ENCODE results near the gene CX3CL1. TPM values are rescaled to one million over a fixed set of nuclear protein-coding genes. Genes with fewer than 3 reads are reported as not detected.
A peak's percentile ranks its signal among the peaks of the same experiment; 100 is the strongest.

Gene CX3CL1
- total RNA-seq, 1 donor from 2014 or later = 47.9 TPM

DNA sequence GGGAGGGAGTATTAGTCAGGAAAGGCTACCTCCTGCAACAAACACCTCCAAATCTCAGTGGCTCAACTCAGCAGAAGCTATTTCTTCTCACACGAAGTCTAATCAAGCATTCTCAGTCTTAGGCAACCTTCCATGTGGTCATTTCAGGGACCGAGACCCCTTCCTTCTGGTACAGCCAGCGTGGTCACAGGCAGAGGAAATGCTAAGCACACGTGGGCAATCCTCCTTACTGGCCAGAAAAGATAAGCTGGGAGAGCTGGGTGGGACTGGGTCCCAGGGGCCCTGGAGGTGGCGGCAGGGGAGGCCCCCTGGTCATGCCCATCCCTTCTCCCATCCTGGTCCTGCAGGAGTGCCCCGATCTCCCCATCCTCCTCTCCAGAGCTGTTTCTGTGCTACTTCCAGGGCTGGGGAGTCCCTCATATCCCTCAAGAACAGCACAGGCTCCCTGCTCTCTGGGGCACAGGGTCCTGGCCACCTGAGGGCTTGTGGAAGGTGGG lies 5.7 kb upstream of the CX3CL1 start:
- Mint-ChIP-seq H3K27ac (ENCODE audit: unreplicated experiment) (no peak overlapping the region), H3K27me3 (ENCODE audit: low read depth) (peaks cover 34% of the 10 kb centered on the region), H3K4me1 (ENCODE audit: low read depth) (no peaks in the 10 kb centered on the region), H3K9me3 (ENCODE audit: low read depth) (no peaks in the 10 kb centered on the region), H3K36me3 (ENCODE audit: low read depth) (peaks cover 2% of the 10 kb centered on the region), H3K4me3 (ENCODE audit: unreplicated experiment) (no peak overlapping the region)
- DNase-seq (ENCODE audit: low spot score) = peak; percentile 54
- TF ChIP-seq, protein P1, sequence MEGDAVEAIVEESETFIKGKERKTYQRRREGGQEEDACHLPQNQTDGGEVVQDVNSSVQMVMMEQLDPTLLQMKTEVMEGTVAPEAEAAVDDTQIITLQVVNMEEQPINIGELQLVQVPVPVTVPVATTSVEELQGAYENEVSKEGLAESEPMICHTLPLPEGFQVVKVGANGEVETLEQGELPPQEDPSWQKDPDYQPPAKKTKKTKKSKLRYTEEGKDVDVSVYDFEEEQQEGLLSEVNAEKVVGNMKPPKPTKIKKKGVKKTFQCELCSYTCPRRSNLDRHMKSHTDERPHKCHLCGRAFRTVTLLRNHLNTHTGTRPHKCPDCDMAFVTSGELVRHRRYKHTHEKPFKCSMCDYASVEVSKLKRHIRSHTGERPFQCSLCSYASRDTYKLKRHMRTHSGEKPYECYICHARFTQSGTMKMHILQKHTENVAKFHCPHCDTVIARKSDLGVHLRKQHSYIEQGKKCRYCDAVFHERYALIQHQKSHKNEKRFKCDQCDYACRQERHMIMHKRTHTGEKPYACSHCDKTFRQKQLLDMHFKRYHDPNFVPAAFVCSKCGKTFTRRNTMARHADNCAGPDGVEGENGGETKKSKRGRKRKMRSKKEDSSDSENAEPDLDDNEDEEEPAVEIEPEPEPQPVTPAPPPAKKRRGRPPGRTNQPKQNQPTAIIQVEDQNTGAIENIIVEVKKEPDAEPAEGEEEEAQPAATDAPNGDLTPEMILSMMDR (IDR thresholded peaks at IDR 0.05) = no peak

DNA sequence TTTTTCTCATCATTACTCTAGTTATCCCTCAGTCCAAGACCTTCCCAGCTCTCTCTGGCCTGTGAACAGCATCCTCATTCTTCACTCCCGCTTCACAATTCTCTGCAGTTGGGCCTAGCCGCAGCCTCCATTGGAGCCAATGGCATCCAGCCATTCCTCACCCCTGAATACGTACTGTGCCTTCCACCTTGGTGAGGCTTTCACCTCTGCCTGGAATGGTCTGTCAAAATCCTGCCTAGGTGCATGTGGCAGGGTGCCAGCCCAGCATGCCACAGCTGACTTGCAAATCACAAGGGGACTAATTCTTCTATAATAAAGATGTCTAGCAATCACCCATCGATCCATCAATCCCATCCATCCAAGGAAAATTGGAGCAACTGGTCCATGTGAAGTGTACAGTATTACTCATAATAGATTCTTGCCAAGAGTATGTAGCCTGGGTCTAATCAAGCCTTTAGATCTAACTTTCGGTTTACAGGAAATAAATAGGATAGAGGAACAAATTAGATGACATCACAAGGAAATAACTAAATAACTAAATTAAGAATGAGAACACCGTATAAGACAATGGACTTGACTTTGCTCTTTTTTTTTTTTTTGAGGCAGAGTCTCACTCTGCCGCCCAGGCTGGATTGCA lies 5.1 kb upstream of the CX3CL1 start:
- Mint-ChIP-seq H3K4me3 (ENCODE audit: unreplicated experiment) (no peak overlapping the region), H3K27ac (ENCODE audit: unreplicated experiment) (no peak overlapping the region), H3K4me1 (ENCODE audit: low read depth) (peaks cover 3% of the 10 kb centered on the region), H3K9me3 (ENCODE audit: low read depth) (no peaks in the 10 kb centered on the region), H3K36me3 (ENCODE audit: low read depth) (peaks cover 2% of the 10 kb centered on the region), H3K27me3 (ENCODE audit: low read depth) (peaks cover 34% of the 10 kb centered on the region)
- DNase-seq (ENCODE audit: low spot score) = peak; percentile 33
- TF ChIP-seq, protein P1 (IDR thresholded peaks at IDR 0.05) = no peak

DNA sequence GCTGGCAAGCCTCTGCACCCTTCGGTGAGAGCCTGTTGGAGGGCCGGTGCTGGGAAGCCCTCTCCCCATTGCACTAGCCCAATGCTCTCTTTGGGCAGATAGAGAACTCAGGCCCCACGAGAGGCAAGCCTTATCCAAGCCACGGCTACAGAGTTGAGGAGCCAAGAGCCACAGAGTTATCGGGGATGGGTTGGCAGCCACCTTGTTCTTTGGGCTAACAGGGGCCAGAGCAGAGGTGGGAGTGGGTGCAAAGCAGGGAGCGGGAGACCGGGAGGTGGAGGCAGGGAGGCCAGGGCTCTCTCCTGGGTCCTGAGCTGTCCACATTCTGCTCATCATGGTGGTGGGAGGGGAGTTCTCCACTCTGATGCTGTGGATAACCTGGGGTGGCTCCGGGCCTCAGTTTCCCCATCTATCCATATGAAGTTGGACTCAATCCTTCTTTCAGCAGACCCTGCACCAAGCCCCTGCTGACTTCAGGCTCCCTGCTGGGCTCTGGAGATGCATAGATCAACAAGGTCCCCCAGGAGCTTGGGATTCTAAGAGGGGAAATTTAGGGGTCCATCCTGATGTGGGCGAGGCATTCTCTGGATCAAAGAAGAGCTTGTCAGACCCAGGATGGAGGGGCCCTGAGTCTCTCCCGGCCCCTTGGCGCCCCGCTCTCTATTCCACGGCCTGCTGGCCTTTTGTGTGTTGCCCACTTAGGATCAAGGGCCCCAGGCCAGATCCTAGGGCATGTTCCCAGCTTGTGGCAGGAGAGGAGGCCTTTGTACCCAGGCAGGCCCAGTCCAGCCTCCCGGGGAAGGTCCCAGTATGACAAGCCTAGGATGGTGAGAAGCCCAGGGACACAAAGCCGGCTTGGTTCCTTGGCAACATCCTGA lies 557 bp upstream of the CX3CL1 start:
- H3K36me3 Mint-ChIP-seq (ENCODE audit: low read depth) = peaks cover 4% of the 10 kb centered on the region
- peaks cover 39% of the 10 kb centered on the region for H3K4me1 Mint-ChIP-seq (ENCODE audit: low read depth)
- H3K27me3 Mint-ChIP-seq (ENCODE audit: low read depth) = peaks cover 12% of the 10 kb centered on the region
- peak overlapping the region; percentile 80 for H3K4me3 Mint-ChIP-seq (ENCODE audit: unreplicated experiment)
- H3K9me3 Mint-ChIP-seq (ENCODE audit: low read depth) = no peaks in the 10 kb centered on the region
- DNase-seq (ENCODE audit: low spot score) = peak; percentile 57
- TF ChIP-seq, protein P1 (IDR thresholded peaks at IDR 0.05) = no peak
- peak overlapping the region; percentile 70 for H3K27ac Mint-ChIP-seq (ENCODE audit: unreplicated experiment)

DNA sequence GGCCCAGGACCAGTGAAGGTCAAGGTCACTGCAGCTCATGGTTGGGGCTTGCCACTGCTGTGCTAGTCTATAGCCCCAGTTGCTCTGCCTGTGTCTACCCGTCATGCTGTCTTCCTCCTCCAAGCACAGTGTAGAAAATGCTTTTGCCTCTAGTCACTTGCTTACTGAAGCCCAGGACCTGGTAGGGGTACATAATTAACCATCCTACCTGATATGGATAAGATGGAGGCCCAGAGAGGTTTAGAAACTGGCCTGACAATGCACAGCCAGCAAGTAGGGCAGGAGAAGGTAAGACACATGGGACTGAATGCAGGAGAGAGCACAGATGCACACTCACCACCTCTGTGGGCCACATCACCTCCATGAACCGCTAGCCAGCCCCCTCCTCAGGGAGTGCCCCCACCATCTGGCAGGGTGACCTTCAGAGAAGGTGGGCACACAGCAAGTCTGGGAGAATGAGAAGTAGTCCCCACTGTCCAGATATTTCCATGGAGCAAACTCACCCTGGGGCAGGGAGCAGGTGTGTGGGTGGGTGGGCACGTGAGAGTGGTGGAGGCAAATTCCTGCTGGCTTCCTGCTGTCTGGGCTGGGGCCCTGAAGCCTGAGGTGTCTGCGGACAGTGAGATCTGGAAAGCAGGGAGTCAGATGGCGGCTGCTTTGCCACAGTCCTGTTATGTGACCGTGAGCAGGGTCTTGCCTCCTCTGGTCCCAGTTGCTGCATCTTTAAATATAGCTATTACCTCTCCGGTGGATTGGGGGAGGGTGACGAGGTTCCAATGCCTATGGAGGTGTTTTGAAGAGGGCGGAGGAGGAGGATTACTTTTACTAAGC lies 1.0 kb downstream of the CX3CL1 start:
- Mint-ChIP-seq H3K27ac (ENCODE audit: unreplicated experiment) (peak overlapping the region; percentile 54), H3K9me3 (ENCODE audit: low read depth) (no peaks in the 10 kb centered on the region), H3K27me3 (ENCODE audit: low read depth) (peaks cover 4% of the 10 kb centered on the region), H3K4me1 (ENCODE audit: low read depth) (peaks cover 51% of the 10 kb centered on the region), H3K36me3 (ENCODE audit: low read depth) (peaks cover 2% of the 10 kb centered on the region), H3K4me3 (ENCODE audit: unreplicated experiment) (peak overlapping the region; percentile 80)
- TF ChIP-seq, protein P1 (IDR thresholded peaks at IDR 0.05) = no peak
- peak; percentile 62 for DNase-seq (ENCODE audit: low spot score)

All from chondrocyte (in vitro differentiated cells).